NCI-H1694 treated with DMSO at 0.1 percent for 48 hours (cell line): ENCODE measurements around the gene CCDC185.

Source experiments
- DNase-seq: peaks from one replicate; lab custom pipeline; 2025; lab: John Stamatoyannopoulos, UW

CCDC185 gene

DNA sequence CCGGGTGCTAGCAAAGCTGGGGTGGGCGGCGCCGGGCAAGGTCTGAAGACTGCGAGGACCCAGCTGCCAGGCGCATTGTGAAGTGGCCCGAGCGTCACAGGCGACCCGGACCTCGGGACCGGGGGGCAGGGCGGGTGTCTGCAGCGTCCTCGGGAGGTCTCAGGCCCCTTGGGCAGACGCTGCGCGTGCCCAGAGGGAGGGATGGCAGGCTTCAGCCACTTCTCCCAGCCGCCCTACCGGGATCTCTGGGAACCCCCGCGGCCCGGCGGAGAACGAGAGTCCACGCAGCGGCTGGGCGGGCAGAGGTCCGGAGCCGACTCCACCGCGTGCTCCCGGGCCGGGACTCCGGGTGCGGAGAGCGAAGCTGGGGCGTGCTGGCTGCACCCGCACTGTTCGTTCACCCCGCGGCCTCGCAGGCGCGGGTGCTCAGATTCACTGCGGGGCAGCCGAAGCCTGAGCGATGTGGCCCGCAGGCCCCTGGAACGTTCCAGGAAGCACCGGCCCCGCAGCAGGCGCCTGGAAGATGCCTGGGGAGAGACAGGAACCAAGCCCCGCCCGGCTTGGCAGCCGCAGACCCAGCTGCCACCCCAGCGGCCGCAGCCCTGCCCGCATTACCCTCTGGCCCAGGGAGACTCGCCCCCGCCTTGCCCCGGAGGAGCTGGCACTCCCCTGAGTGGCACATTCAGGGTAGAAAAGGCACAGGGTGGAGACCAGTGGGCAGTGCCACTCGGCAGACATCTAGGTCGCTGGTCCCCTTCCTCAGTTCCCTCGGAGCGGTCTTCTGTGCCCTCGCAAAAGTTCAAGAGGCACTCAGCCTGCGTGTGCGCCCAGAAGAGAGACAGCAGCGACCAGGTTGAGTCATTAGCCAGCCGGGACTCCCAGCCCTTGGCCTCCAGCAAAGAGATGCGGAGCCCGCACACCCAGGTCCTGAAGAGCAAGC lies at the start of gene CCDC185:
TSS of gene CCDC185 (plus strand) at position 141 of the 940 bp plus-strand sequence. CDS start at position 202, 61 bp downstream.
- DNase-seq, result no peak

DNA sequence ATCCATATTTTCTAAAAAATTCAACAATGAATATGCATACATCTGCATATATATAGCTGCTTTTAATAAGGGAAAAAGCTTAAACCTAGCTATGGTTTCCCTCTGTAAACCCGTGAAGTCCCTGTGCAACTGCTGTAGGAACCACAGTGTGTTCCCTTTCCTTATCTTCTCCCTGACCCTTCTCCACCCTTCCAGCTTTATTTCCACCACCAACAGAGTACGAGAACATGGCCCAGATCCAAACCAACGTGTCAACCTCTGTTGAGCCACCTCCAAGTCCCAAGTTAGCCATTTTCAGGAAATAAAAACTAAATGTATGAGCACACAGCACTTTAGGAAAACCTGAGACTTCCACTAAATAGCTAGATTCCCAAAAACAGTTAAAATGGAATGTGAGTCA lies 49.5 kb upstream of the CCDC185 start:
- no peak for DNase-seq

DNA sequence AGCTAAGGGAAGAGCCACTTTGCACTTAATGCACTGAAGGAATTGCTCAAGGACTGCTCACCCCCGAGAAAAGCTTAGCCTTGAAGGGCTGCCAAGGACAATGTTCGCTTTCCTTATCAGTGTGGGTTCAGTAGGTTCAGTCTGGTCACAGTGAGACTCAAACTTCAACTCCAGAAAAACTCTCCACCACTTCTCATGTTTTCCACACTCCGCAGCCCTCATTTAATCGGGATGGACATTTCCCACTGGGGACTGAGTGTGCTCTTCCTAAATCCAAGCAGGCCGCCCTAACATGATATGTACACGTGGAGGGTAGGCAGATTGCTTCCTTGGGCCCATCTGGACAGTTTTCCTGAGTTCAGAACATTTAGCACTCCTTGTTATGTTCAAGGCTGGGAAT lies 48.7 kb upstream of the CCDC185 start:
- no peak for DNase-seq

DNA sequence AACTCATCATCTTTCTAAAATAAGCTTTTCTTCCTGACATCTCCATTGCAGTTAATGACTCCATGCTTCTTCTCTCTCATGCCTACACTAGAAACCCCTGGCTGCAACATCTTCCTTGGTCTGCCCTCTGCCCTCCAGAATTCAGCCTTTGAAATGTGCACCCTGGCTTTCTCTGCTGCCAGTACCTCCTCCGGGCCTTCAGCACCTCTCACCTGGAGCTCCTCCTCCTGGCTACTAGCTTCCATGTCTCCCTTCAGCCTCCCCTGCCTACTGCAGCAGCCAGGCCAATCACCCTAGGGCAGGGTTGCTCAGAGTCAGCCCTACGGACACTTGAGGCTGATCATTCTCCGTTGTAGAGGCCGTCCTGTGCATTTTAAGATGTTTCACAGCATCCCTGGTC lies 47.5 kb upstream of the CCDC185 start:
- no peak for DNase-seq

DNA sequence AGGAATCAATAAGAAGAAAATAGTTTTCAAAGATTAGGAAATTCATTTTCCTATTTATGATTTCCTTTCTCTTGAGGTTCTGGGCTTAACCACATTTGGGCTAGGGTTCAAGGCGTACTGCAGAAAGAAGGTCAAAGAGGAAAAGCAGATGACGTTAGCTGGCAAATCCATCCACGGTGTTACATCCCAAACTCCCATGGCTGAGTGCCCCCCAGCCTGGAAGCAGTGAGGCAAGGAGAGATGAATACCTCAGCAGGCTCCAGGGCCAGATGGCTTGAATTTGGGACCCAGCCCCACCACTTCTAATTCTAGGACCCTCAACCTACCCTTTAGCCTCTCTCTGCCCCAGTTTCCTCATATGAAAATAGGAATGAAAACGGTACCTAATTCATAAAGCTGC lies 46.9 kb upstream of the CCDC185 start:
- DNase-seq, result no peak

DNA sequence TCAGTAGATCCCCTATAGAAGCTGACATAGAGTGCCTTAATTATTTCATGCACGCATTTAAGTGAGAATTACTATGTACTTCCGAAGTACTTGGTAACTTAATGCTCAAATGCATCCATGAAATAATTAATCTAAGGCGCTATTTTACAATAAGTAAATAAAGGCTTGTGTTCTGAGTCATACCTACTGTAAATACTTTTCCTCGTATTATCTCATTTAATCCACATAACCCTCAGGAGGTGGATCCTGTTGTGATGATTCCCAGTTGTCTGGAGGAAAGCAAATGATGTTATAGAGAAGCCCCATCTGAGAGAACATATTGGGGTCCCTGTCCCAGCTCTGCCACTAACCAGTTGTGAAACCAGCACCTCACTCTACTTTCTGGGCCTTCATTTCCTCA lies 45.6 kb upstream of the CCDC185 start:
- DNase-seq, result no peak

DNA sequence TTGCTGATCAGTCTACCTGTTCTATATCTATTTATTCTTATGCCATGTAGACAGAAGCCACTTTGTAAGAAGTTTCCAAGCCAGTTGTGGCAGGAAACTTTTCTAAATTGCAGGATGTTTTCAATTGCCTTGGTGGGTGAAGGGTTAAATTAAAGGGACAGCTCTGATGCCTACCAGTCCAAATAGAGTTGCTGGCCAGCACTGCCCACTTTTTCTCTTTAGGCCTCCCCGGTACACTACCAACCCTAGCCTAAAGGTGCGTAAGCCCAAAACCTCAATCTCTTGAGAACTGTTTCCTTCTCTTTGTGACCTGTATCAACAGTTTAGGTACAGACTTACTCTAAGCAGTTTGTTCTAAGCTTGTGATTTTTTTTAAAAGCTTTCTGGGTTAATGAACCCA lies 44.8 kb upstream of the CCDC185 start:
- no peak for DNase-seq

DNA sequence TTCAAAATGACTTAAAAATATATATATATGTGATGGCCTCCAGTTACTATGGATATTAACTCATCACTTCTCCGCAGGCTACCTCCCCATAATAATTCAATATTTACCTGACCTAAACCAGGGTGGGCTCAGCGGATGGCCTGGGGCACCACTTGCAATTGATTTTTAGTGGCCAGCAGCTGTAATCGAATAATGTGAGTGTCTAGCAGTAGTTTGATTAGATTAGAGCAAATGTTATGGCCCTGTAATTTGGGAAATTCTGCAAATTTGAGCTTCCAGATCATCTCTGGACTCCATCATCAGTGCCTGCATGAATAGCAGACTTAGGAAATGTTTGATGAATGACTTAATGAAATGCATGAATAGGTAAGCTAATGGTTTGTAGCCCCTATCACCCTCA lies 44.0 kb upstream of the CCDC185 start:
- DNase-seq, result no peak

DNA sequence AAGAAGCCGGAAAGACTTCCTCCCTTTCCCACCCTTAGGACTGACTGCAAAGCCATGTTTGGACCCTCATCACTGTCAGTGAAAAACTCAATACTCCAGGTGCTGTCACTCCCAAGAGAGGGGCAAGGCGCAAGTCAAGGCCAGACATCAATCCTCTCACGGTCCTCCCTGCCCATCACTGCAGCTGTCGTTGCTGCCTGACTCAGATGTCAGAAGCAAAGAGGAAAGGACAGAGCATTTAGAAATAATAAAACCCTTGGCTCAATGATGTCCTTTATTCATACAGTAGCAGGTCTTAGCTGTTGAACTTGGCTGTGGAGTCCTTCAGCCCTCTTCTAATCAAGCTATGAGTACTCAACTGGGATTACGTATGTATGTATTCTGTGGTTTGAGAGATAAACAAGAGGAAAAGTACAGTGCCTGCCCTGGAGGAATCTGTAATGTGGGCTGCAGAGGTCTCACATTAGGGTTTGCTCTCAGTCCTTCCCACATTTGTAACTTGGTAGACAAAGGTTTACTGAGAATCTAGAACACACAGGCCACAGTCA lies 42.8 kb upstream of the CCDC185 start:
- DNase-seq, result no peak

DNA sequence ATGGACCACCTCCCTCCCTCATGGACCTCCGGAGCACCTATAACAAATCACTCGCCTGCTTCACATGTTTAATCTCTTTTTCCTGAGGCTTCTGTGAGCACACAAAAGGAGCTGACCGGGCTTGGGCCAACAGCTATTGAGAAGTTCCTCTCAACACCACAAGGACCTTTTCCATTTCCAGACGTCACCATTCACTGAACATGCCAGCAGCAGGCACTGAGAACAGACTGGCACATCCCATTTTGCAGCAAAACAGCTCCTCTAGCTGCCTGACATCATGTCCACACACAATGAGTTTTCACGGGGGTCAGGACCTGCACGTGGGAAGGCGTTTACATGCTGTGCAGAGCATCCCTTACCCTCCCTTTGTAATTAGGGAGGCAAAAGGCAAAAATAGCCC lies 40.3 kb upstream of the CCDC185 start:
- DNase-seq, result no peak

DNA sequence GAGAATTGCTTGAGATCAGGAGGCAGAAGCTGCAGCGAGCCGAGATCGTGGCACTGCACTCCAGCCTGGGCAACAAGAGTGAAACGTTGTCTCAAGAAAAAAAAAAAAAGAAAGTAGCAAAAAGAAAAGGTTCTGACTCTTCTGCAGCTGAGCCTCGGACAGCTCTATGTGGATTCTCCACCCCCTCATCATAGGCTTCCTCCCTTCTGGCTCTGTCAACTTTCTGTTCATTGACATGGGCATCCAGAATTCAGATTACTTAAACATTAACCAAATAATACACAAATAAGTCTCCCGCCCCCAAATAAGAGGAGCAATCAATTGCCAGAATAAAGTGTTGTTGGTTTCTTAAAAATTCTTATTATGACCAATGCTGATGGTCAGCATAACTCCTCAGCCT lies 39.3 kb upstream of the CCDC185 start:
- no peak for DNase-seq

DNA sequence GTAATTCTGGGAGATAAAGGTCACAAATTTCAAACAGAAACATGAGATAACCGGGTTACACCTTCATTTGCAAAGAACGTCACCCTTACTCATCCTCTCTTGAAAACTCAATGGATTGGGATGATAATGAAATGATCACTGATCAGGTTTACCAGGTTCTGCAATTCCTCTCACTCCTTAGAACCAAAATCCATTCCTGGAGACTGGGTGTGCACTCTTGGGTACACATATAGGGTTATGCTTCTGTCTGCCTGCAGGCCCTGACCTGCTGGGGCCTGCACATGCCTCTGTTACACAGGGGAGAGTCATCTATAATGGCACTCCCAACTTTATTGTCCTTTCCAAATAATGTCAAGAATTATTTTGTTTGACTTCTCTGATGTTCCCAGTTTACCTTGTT lies 37.5 kb upstream of the CCDC185 start:
- no peak for DNase-seq

DNA sequence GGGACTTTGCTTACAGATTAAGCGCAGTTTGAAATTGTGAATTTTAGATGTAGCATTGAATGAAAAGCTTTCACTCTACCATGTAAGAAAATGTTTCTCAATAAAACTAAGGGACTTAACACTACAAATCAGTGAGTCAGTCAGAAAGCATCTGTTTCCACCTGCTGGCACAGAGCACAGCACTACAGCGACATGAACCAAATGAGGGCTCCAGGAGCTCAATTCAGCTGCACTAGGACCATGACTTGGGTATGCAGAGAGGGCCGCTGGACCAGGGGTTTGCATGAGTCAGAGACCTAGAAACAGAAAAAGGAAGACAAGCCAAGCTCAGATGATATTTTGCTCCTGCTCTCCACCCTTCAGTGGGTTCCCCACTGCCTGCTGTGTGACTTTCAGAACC lies 34.4 kb upstream of the CCDC185 start:
- DNase-seq, result no peak

DNA sequence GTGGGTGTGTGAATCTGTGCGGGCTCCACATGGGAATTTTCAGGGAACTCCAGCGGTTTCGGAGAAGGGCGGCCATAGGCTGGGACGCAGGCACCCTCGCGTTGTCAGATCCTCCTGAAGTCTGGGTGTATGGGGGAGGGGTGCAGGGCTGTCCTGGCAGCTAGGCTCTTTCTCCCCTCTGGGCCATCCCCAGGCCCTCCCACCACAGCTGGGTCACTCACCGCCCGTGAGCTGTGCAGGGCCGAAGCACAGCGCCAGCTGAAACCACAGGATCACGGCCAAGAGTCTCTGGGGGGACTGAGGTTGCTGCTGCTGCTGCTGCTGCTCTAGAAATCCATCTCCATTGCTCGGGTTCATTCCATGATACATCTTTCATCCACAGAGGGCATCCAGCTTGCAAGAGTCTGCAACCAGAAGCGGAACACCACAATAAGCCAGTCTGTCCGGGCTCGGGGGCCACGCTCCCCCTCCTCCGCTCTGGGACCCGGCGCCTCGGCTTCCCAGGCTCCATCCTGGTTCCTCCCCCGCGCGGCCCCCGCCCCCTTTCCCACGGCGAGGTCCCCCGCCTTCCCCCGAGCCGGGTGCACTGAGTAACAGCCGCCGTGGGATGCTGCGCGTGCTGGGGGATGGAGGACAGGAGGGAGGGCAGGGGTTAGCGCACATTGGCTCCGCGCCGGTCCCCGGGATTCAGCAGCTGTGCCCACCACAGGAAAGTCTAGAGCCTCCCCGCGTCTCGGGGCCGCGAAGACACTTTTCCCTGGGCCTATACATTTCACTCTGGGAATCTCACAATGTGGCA lies 30.0 kb upstream of the CCDC185 start:
- peak; percentile 48 for DNase-seq

DNA sequence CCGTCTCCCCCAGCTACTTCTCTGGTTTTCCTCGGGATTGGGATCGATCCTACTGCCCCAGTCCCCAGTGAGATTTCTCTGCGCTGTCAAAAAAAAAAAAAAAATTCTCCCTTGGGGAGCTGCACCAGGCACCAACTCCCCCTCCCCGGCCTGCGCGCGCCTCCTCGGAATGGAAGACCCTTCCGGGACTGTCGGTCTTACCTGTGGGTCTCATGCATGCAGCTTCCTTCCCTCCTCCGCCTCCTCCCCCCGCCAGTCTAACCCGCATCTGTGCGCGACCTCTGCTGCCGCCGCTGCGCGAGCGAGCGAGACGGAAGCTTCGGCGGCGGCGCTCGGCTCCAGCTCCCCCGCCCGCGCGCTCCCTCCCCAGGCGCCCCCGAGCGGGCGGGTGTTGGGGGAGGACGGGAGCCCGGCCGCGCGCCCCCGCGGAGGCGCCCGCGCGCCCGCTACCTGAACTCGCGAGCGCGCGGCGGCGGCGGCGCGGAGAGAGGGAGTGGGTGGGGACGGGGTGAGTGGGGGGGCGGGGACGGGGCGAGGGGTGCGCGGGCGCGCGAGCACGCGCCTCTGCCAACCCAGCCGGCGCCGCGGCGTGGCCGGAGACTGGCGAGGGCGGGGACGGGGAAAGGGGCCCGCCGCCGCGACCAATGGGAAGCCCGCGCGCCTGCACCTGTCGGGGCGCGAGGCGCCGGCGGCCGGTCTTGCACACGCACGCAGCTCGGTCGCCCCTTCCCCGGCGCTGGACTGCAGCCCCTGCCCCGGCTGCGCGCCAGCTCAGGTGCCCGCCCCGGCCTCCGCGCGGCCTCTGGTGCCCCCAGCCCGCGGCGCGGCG lies 29.1 kb upstream of the CCDC185 start, which contains the start of gene SUSD4:
TSS of gene SUSD4 (minus strand) at position 321 of the 829 bp plus-strand sequence. CDS start 751 bp downstream, outside the sequence.
- peak; percentile 72 for DNase-seq

DNA sequence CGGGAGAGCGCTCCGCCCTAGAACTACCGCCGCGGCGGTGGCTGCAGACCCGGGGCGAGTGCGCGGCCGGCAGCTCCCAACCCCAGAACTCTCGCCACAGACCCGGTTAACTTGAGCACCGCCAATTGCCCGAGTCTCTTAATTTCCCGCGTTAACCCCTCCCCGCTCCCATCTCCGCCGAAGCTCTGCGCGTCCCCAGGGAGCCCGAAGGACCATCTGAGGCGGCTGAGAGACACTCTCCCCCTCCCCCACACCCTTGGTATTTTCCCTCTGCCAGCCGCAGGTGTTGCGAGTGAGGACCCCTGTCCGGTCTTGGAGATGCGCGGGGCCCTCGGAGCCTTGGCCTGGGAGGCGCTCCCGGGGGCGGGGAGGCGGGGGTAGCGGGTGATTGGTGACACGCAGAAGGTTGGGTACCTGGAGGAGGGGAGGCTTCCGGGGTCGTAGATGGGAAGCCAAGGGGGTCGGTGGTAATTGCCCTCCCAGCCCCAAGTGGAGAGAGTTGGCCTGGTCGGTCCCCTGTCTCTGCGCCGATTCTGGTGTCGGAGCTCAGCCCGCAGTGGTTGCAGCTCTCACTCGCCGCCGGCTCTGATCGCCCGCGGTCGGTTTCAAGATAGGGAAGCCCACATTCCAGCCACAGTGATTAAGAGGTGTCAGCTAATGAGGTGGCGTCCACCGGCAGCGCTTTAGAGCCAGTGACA lies 28.4 kb upstream of the CCDC185 start:
- DNase-seq, result no peak

DNA sequence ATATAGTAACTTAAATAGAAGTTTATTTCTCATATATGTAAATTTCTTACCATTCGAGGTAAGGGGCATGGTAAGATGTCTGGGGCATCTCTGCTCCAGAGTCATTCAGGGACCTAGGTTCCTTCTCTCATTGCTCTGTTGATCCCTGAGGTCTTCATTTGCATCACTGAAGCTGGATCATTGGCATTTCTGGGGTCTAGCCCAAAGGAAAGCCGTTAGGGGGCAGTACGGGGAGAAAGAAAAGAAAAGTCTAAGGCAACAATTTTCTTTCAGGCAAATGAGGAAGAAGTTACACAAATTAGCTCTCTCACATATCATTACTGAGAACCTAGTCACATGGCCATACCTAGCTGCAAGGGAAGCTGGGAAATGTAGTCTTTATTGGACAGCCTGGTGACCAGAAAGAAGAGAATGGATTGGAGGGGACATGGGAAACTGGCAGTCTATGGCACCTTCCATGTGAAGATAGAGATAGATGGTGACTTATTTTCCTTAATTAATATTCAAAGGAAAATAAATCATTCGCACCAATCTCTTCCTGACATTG lies 19.1 kb upstream of the CCDC185 start:
- no peak for DNase-seq

DNA sequence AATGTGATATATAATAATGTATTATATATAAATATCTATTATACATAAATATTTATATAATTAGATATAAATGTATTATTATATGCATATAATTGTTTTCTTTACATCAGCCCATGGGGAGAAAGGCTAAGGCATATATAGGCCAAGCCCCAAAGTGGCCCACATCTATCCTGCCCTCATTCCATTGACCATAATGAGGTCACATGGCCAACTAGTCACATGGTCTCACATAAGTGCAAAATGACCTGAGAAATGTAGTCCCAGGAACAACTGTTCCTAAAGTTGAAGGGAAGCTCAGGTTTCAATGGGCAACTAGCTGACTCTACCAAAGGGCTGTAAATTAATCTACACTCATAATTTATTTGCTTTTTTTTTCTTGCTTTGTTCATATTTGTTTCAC lies 14.5 kb upstream of the CCDC185 start:
- no peak for DNase-seq

DNA sequence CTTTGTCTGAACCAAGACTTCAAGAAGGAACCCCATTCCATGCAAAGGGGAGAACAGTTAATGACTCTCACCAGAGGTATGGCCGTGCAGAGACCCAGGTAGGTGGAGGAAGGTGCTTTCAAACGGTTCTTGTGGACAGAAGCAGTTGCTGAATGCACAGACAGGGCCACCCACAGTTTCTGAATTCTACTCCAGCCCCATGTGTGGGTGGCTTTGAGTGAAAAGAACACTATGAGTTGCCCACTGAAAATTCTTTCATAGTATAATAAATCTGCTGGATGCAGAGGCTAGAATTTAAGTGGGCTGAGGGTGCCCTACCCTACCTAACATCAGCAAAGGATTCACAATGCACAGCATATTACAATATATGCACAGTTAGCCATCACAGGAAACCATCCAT lies 7.2 kb upstream of the CCDC185 start:
- no peak for DNase-seq

DNA sequence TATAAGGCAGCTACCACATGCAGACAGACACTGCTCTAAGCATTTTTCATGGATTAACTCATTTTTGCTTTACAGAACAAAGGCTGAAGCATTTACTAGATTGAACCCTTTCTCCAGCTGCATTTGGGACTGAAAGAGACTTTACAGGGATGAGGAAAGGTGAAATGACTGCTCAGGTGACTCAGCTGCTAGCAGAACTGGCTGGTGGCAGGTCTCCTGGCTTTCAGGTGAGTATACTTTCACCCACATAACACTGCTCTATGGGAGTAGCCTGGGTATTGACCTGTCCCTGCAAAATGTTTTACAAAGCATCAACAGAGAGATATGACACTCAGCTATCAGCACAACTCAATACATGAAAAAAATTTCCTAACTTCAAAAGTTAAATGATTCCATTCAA lies 2.6 kb upstream of the CCDC185 start:
- DNase-seq, result no peak

DNA sequence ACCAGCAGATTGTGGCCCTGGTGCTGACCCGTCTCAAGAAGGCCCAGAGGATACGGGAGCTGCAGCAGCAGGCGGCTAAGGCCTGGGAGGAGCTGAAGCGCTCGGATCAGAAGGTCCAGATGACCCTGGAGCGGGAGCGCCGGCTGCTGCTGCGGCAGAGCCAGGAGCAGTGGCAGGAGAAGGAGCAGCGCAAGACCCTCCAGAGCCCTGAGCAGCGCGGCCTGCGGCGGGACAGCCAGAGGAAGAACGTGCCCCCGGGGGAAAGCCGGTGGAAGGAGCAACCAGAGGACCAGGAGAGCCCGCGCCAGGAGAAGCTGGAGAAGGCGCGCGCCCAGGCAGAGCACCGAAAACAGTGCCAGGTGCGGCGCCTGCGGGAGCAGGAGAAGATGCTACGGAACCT lies 1.0 kb downstream of the CCDC185 start:
- DNase-seq, result no peak
